Measurements from ENCODE around the gene MYO7B.
A peak's percentile ranks its signal among the peaks of the same experiment; 100 is the strongest.

Gene MYO7B

GRCh38 chr2:127653421-127654083 is 118.1 kb downstream of the MYO7B start:
- Histone ChIP-seq H3K23ac (ENCODE audit: low read length in 2 of 2) (no peak overlapping the region), H3K27ac (ENCODE audit: low read length, poor library complexity, severe bottlenecking) (no peak overlapping the region), H3K14ac (ENCODE audit: low read length in 2 of 2) (no peak overlapping the region), H3K79me1 (replicated peaks; ENCODE audit: low read length, poor library complexity, severe bottlenecking) (peaks cover 2% of the 10 kb centered on the region), H3K27me3 (ENCODE audit: control insufficient read depth in 1 of 2, insufficient read depth in 1 of 2, low read length in 2 of 2) (peaks cover 0 to 6% of the 10 kb centered on the region in 2 experiments), H3K36me3 (ENCODE audit: control insufficient read depth in 1 of 2, insufficient read depth in 2 of 2, low read depth in 1 of 2, low read length in 2 of 2) (peaks cover 0 to 45% of the 10 kb centered on the region in 2 experiments), H3K4me1 (ENCODE audit: control insufficient read depth, insufficient read depth, low read depth, low read length) (peaks cover 26% of the 10 kb centered on the region), H2BK15ac (ENCODE audit: low read depth, poor library complexity, severe bottlenecking) (peak overlapping the region; percentile 65), H3K4me2 (ENCODE audit: low read length, poor library complexity, severe bottlenecking) (no peak overlapping the region), H4K91ac (ENCODE audit: low read length) (peak overlapping the region; percentile 43), H3K9me3 (ENCODE audit: control insufficient read depth, low read length) (no peaks in the 10 kb centered on the region), H3K9ac (ENCODE audit: low read length) (no peak overlapping the region), H2BK5ac (ENCODE audit: low read depth, low read length, poor library complexity, severe bottlenecking) (no peak overlapping the region), H2AFZ (ENCODE audit: low read depth, low read length) (no peak overlapping the region), H3K4me3 (ENCODE audit: insufficient read depth in 1 of 2, low read depth in 1 of 2, low read length in 2 of 2) (no peak overlapping the region), H3K4ac (ENCODE audit: low read depth in 1 of 2, low read length in 2 of 2) (no peak overlapping the region), H2BK120ac (ENCODE audit: low read depth, low read length) (no peak overlapping the region), H3K18ac (ENCODE audit: low read depth in 1 of 2, low read length in 2 of 2) (no peak overlapping the region), H2BK12ac (ENCODE audit: low read length in 2 of 2) (no peak overlapping the region), H4K8ac (ENCODE audit: low read length) (no peak overlapping the region), H2AK5ac (ENCODE audit: low read length, severe bottlenecking) (no peak overlapping the region)
- WGBS = 80% methylated on average over 16 of the region's 16 CpGs
- no peak for DNase-seq

- Histone ChIP-seq H2BK5ac (ENCODE audit: low read depth, low read length, poor library complexity, severe bottlenecking) (no peak overlapping the region), H2AK5ac (ENCODE audit: low read length, severe bottlenecking) (no peak overlapping the region), H3K4me2 (ENCODE audit: low read length, poor library complexity, severe bottlenecking) (no peak overlapping the region), H3K4ac (ENCODE audit: low read depth in 1 of 2, low read length in 2 of 2) (peak overlapping the region in 1 of 2 experiments; percentile 13), H3K9ac (ENCODE audit: low read length) (no peak overlapping the region), H4K8ac (ENCODE audit: low read length) (no peak overlapping the region), H3K36me3 (ENCODE audit: control insufficient read depth in 1 of 2, insufficient read depth in 2 of 2, low read depth in 1 of 2, low read length in 2 of 2) (peaks cover 0 to 45% of the 10 kb centered on the region in 2 experiments), H3K79me1 (replicated peaks; ENCODE audit: low read length, poor library complexity, severe bottlenecking) (peaks cover 2% of the 10 kb centered on the region), H2AFZ (ENCODE audit: low read depth, low read length) (no peak overlapping the region), H3K23ac (ENCODE audit: low read length in 2 of 2) (no peak overlapping the region), H2BK15ac (ENCODE audit: low read depth, poor library complexity, severe bottlenecking) (no peak overlapping the region), H3K9me3 (ENCODE audit: control insufficient read depth, low read length) (no peaks in the 10 kb centered on the region), H4K91ac (ENCODE audit: low read length) (no peak overlapping the region), H2BK120ac (ENCODE audit: low read depth, low read length) (no peak overlapping the region), H3K18ac (ENCODE audit: low read depth in 1 of 2, low read length in 2 of 2) (no peak overlapping the region), H3K27me3 (ENCODE audit: control insufficient read depth in 1 of 2, insufficient read depth in 1 of 2, low read length in 2 of 2) (peaks cover 0 to 6% of the 10 kb centered on the region in 2 experiments), H3K27ac (ENCODE audit: low read length, poor library complexity, severe bottlenecking) (no peak overlapping the region), H3K14ac (ENCODE audit: low read length in 2 of 2) (peak overlapping the region in 1 of 2 experiments; percentile 15), H2BK12ac (ENCODE audit: low read length in 2 of 2) (no peak overlapping the region), H3K4me1 (ENCODE audit: control insufficient read depth, insufficient read depth, low read depth, low read length) (peaks cover 24% of the 10 kb centered on the region), H3K4me3 (ENCODE audit: insufficient read depth in 1 of 2, low read depth in 1 of 2, low read length in 2 of 2) (no peak overlapping the region)
- DNase-seq = no peak
- WGBS = 92% methylated on average over 23 of the region's 24 CpGs
Observed at GRCh38 chr2:127654084-127654837, 118.8 kb downstream of the MYO7B start.

GRCh38 chr2:127654838-127655175 is 119.3 kb downstream of the MYO7B start:
- Histone ChIP-seq H2AFZ (ENCODE audit: low read depth, low read length) (no peak overlapping the region), H2BK15ac (ENCODE audit: low read depth, poor library complexity, severe bottlenecking) (no peak overlapping the region), H3K18ac (ENCODE audit: low read depth in 1 of 2, low read length in 2 of 2) (no peak overlapping the region), H3K27ac (ENCODE audit: low read length, poor library complexity, severe bottlenecking) (no peak overlapping the region), H3K36me3 (ENCODE audit: control insufficient read depth in 1 of 2, insufficient read depth in 2 of 2, low read depth in 1 of 2, low read length in 2 of 2) (peaks cover 0 to 48% of the 10 kb centered on the region in 2 experiments), H3K23ac (ENCODE audit: low read length in 2 of 2) (no peak overlapping the region), H2AK5ac (ENCODE audit: low read length, severe bottlenecking) (no peak overlapping the region), H3K4ac (ENCODE audit: low read depth in 1 of 2, low read length in 2 of 2) (peak overlapping the region in 1 of 2 experiments; percentile 13), H3K9me3 (ENCODE audit: control insufficient read depth, low read length) (no peaks in the 10 kb centered on the region), H2BK12ac (ENCODE audit: low read length in 2 of 2) (no peak overlapping the region), H3K27me3 (ENCODE audit: control insufficient read depth in 1 of 2, insufficient read depth in 1 of 2, low read length in 2 of 2) (peaks cover 0 to 6% of the 10 kb centered on the region in 2 experiments), H3K4me1 (ENCODE audit: control insufficient read depth, insufficient read depth, low read depth, low read length) (peaks cover 20% of the 10 kb centered on the region), H3K14ac (ENCODE audit: low read length in 2 of 2) (peak overlapping the region in 1 of 2 experiments; percentile 15), H4K8ac (ENCODE audit: low read length) (no peak overlapping the region), H3K4me2 (ENCODE audit: low read length, poor library complexity, severe bottlenecking) (no peak overlapping the region), H3K9ac (ENCODE audit: low read length) (no peak overlapping the region), H4K91ac (ENCODE audit: low read length) (no peak overlapping the region), H2BK120ac (ENCODE audit: low read depth, low read length) (no peak overlapping the region), H3K79me1 (replicated peaks; ENCODE audit: low read length, poor library complexity, severe bottlenecking) (peaks cover 3% of the 10 kb centered on the region), H2BK5ac (ENCODE audit: low read depth, low read length, poor library complexity, severe bottlenecking) (no peak overlapping the region), H3K4me3 (ENCODE audit: insufficient read depth in 1 of 2, low read depth in 1 of 2, low read length in 2 of 2) (no peak overlapping the region)
- 97% methylated on average over 8 of the region's 8 CpGs for WGBS
- DNase-seq = no peak

All from mesenchymal stem cell (in vitro differentiated cells and primary cell).